K562 (cell line): ENCODE data around the gene BROX. TPM values are rescaled to one million over a fixed set of nuclear protein-coding genes. Genes with fewer than 3 reads are reported as not detected.

Experiments used
- CREB1 ChIP-seq, 2 experiments: sonication (generic) in 1 of 2; formaldehyde crosslinking in 1 of 2; IDR thresholded peaks; 2 replicates each; pipeline versions ENCODE4 v1.6.1 to v1.8.0; 2012 to 2022; ENCODE audit warnings: inconsistent platforms in 1 of 2, mild to moderate bottlenecking in 1 of 2, missing genetic modification reagents in 1 of 2, moderate library complexity in 1 of 2
- FUS ChIP-seq: fragments of 200-400 bp; formaldehyde crosslinking; optimal IDR thresholded peaks from 2 replicates; pipeline ENCODE3; 2017; ENCODE audit warnings: low read depth, low read length
- HDAC2 ChIP-seq: fragments of 450-650 bp; IDR thresholded peaks from 2 replicates; pipeline ENCODE4 v1.6.1; 2016; ENCODE audit warnings: mild to moderate bottlenecking
- HMGXB4 ChIP-seq: sonication (generic); formaldehyde crosslinking; IDR thresholded peaks from 2 replicates; pipeline ENCODE4 v1.8.1; 2023; ENCODE audit warnings: mild to moderate bottlenecking, missing genetic modification reagents
- NCOA4 ChIP-seq: fragments of 450-650 bp; IDR thresholded peaks from 2 replicates; pipeline ENCODE4 v1.6.1; 2018; ENCODE audit warnings: mild to moderate bottlenecking; ENCODE audit not compliant: partially characterized antibody
- POLR3A ChIP-seq: IDR thresholded peaks from 2 replicates; pipeline ENCODE4 v1.6.1; 2011; ENCODE audit warnings: borderline replicate concordance, mild to moderate bottlenecking, moderate library complexity; ENCODE audit not compliant: insufficient read length, insufficient read depth; ENCODE audit errors: extremely low read depth
- PREB ChIP-seq: sonication (generic); formaldehyde crosslinking; IDR thresholded peaks from 2 replicates; pipeline ENCODE4 v1.8.1; 2023; ENCODE audit warnings: mild to moderate bottlenecking, missing genetic modification reagents
- PYGO2 ChIP-seq: fragments of 450-650 bp; IDR thresholded peaks from 2 replicates; pipeline ENCODE4 v1.6.1; 2016; ENCODE audit warnings: mild to moderate bottlenecking, missing genetic modification characterization, moderate library complexity, missing compliant biosample characterization
- REST ChIP-seq, 2 experiments: fragments of 450-650 bp; formaldehyde crosslinking in 1 of 2; IDR thresholded peaks; 2 replicates each; pipeline versions ENCODE4 v1.4.0 to v1.6.1; 2014 to 2020; ENCODE audit warnings: mild to moderate bottlenecking in 2 of 2, borderline replicate concordance in 1 of 2, low read depth in 1 of 2
- SMC3 ChIP-seq: conservative IDR thresholded peaks from 2 replicates; pipeline ENCODE4 v1.6.1; 2011; ENCODE audit warnings: low read depth, low read length, improper control_type of control experiment; ENCODE audit not compliant: insufficient read depth
- TAF15 ChIP-seq: fragments of 200-400 bp; formaldehyde crosslinking; IDR thresholded peaks from 2 replicates; pipeline ENCODE4 v1.6.1; 2017; ENCODE audit warnings: mild to moderate bottlenecking, low read depth, low read length, moderate library complexity
- ZC3H11A ChIP-seq: IDR thresholded peaks from 2 replicates; pipeline ENCODE4 v1.6.1; 2012; ENCODE audit warnings: low read depth, low read length, improper control_type of control experiment
- ZFP30 ChIP-seq: fragments of 250-450 bp; sonication (Bioruptor Pico); IDR thresholded peaks from 2 replicates; pipeline ENCODE4 v1.8.0; 2022; ENCODE audit warnings: moderate library complexity, mild to moderate bottlenecking, inconsistent platforms, borderline replicate concordance
- ZNF133 ChIP-seq: fragments of 250-450 bp; sonication (Bioruptor Pico); IDR thresholded peaks from 2 replicates; pipeline ENCODE4 v1.4.0; 2020; ENCODE audit warnings: mild to moderate bottlenecking
- ZNF311 ChIP-seq: fragments of 250-450 bp; sonication (Bioruptor Pico); IDR thresholded peaks from 2 replicates; pipeline ENCODE4 v1.4.0; 2020; ENCODE audit warnings: mild to moderate bottlenecking, moderate library complexity
- ZZZ3 ChIP-seq: fragments of 450-650 bp; IDR thresholded peaks from 2 replicates; pipeline ENCODE4 v1.6.1; 2016; ENCODE audit warnings: antibody characterized with exemption, mild to moderate bottlenecking, moderate library complexity
- polyA plus RNA-seq, 8 experiments: library from polyadenylated mRNA; depleted of rRNA in 4 of 8; stranded (reverse) in 5 of 8; unstranded in 3 of 8; fragments of >200 nt; fragmentation: Nextera tagmentation in 2 of 8; fragmentation: Illumina TruSeq in 1 of 8; extraction: Ambion mirVana in 2 of 8; extraction: Trizol in 1 of 8; gene quantifications; 2 replicates each; pipeline versions ENCODE4 v1.2.1 to v1.2.3, GENCODE V29; 2011 to 2014; ENCODE audit warnings: inconsistent platforms in 1 of 8, missing spikeins in 1 of 8
- total RNA-seq, 7 experiments: library from RNA; depleted of rRNA in 6 of 7; stranded (reverse); fragments of >200 nt in 6 of 7; fragmentation: Illumina TruSeq in 2 of 7; extraction: Trizol in 2 of 7; gene quantifications; 2 replicates each; pipeline versions ENCODE4 v1.2.1 to v1.2.3, GENCODE V29; 2011 to 2021; ENCODE audit warnings: low replicate concordance in 1 of 7

Gene BROX
- total and polyA plus RNA-seq, 9 of the 15 experiments (the other 6 are each of a cell fraction or from before 2014, with no cell fraction given) = 9.4 to 153 (median 45.1) TPM

GRCh38 chr1:222712253-222713090 is at the start of gene BROX, which contains the start of gene AIDA (continued):
- TF ChIP-seq REST (IDR thresholded peaks at IDR 0.05; ENCODE audit: borderline replicate concordance) (peak; percentile 76), REST (CRISPR knock-in tag; IDR thresholded peaks at IDR 0.05; ENCODE audit: low read depth) (peak; percentile 77; the same call in 1 of the 2 replicates), ZFP30 (CRISPR knock-in tag) (no peak), PYGO2 (tag) (peak; percentile 68; the same call in 1 of the 2 replicates), CREB1 (IDR thresholded peaks at IDR 0.05) (peak; percentile 45; the same call in 1 of the 2 replicates), CREB1 (CRISPR knock-in tag; IDR thresholded peaks at IDR 0.05) (no peak), ZNF133 (no peak), ZZZ3 (0 out of 2 replicates have a peak, but pooled peaks have one; percentile 33), NCOA4 (no peak), POLR3A (no peak), HMGXB4 (CRISPR knock-in tag) (no peak), HDAC2 (no peak), TAF15 (no peak), SMC3 (no peak), PREB (no peak), ZNF311 (CRISPR knock-in tag) (peak; percentile 80; the same call in 1 of the 2 replicates), FUS (no peak), ZC3H11A (no peak)
